Activated CD4-positive, alpha-beta memory T cell treated with anti-CD3 and anti-CD28 coated beads for 36 hours (primary cell): ENCODE measurements around the gene ZNF26. TPM values are rescaled to one million over a fixed set of nuclear protein-coding genes. Genes with fewer than 3 reads are reported as not detected.

ENCODE experiments used
- CTCF ChIA-PET: fragments of 350-600 bp; sonication (Branson Sonifier 250); formaldehyde crosslinking; loops from one replicate; lab custom pipeline; 2021; ENCODE audit warnings: antibody characterized with exemption, inconsistent platforms; lab: Charles Lee
- POLR2A ChIA-PET: fragments of 350-600 bp; sonication (Branson Sonifier 250); formaldehyde crosslinking; loops from one replicate; lab custom pipeline; 2021; ENCODE audit warnings: antibody characterized with exemption; lab: Charles Lee
- DNase-seq: peaks from one replicate; pipeline ENCODE4 v3.0.0-alpha.2; 2020
- H3K27ac Mint-ChIP-seq: one replicate; pipeline ENCODE4 v1.8.0; 2021; ENCODE audit warnings: mixed read lengths
- H3K27me3 Mint-ChIP-seq: one replicate; pipeline ENCODE4 v1.8.0; 2021; ENCODE audit warnings: mixed read lengths
- H3K36me3 Mint-ChIP-seq: one replicate; pipeline ENCODE4 v1.8.0; 2021; ENCODE audit warnings: mixed read lengths
- H3K4me1 Mint-ChIP-seq: one replicate; pipeline ENCODE4 v1.8.0; 2021; ENCODE audit warnings: low read depth, mixed read lengths
- H3K4me3 Mint-ChIP-seq: one replicate; pipeline ENCODE4 v1.8.0; 2021; ENCODE audit warnings: mild to moderate bottlenecking, mixed read lengths
- H3K9me3 Mint-ChIP-seq: one replicate; pipeline ENCODE4 v1.8.0; 2021; ENCODE audit warnings: mixed read lengths
- intact Hi-C: fragments of 100-400 bp; cut with micrococcal nuclease; formaldehyde crosslinking; loops from one replicate; pipeline ENCODE4 v1.15.1; 2023
- total RNA-seq, 2 experiments: library from RNA; stranded (reverse); gene quantifications; one replicate each; pipeline ENCODE4 v1.2.3, GENCODE V29; 2021

The ZNF26 gene
- total RNA-seq, 2 experiments from 2014 or later, result 10.2 to 10.8 TPM

GRCh38 chr12:133037207-133038005, 51.2 kb downstream of the ZNF26 start, which contains the start of gene ZNF84:
Gene ZNF84 (plus strand): TSS chr12:133037509. CDS start chr12:133041468, 3,959 bp downstream.
- intact Hi-C loops, result loop anchor here (1.0 to 2.0 kb wide), 8 partner anchors 43 to 327 kb away; partner anchors contain the start of genes PGAM5, ZNF10, ZNF140 and ZNF26
- peak within 1 kb of the TSS; percentile 93 for H3K4me3 Mint-ChIP-seq
- H3K27me3 Mint-ChIP-seq, result no peaks in the 10 kb centered on the region
- H3K9me3 Mint-ChIP-seq, result peaks cover 65% of the 10 kb centered on the region
- ChIA-PET POLR2A (interaction anchor here (1.4 to 1.8 kb wide), 3 partner anchors 43 to 93 kb away, joined by 4 to 5 read pairs (median 4); partner anchors contain the start of genes ZNF10, ZNF140 and ZNF891), CTCF (interaction anchor here (1.0 to 1.5 kb wide), 2 partner anchors 39 to 144 kb away, joined by 3 read pairs; no protein-coding TSS in a partner anchor)
- peak; percentile 98 for DNase-seq
- peaks cover 7% of the 10 kb centered on the region for H3K4me1 Mint-ChIP-seq
- H3K36me3 Mint-ChIP-seq, result peaks cover 52% of the 10 kb centered on the region
- H3K27ac Mint-ChIP-seq, result peak within 1 kb of the TSS; percentile 93

DNA sequence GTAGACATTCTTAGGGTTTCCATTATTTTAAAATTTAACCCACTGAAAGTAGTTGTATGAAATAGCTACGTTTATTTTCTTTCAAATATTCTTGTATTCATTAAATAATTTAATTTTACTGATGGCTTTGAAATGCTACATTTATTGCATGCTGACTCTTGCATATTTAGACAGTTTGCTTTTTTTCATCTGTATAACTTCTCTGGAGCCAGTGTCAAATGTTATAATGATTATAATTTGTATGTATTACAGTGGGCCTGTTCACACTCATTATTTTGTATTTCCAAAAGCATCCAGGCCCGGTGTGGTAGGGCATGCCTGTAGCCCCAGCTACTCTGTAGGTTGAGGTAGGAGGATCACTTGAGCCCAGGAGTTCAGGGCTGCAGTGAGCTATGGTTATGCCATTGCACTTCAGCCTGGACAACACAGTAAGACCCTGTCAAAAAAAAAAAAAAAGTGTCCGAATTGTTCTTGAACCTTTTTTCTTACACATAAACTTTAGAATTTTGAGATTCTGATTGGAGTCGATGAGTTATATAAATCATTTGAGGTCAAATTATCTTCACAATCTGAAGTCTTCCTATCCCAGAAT, 52.0 kb downstream of the ZNF26 start:
- Mint-ChIP-seq H3K4me3 (peak overlapping the region; percentile 93), H3K4me1 (peaks cover 7% of the 10 kb centered on the region), H3K36me3 (peaks cover 60% of the 10 kb centered on the region), H3K9me3 (peaks cover 70% of the 10 kb centered on the region), H3K27me3 (no peaks in the 10 kb centered on the region), H3K27ac (peak overlapping the region; percentile 93)
- no peak for DNase-seq
- CTCF ChIA-PET, result interaction anchor here (1.5 kb wide), 1 partner anchor 143 kb away, joined by 3 read pairs; no protein-coding TSS in a partner anchor
- POLR2A ChIA-PET, result interaction anchor here (1.4 to 1.8 kb wide), 3 partner anchors 43 to 92 kb away, joined by 4 to 5 read pairs (median 4); partner anchors contain the start of genes ZNF10, ZNF140 and ZNF891
- intact Hi-C loops, result no loop called here

DNA sequence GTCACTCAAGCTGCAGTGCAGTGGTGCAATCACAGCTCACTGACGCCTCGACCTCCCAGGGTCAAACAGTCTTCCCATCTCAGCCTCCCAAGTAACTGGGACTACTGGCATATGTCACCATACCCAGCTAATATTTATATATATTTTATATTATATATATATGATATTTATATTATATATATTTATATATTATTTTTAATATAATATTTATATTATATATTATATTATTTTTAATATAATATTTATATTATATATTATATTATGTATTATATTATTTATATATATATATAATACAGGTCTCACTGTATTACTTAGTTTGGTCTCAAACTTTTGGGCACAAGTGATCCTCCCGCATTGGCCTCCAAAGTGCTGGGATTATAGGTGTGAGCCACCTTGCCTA, 60.5 kb downstream of the ZNF26 start:
- DNase-seq, result no peak
- Mint-ChIP-seq H3K27ac (no peak overlapping the region), H3K4me3 (no peak overlapping the region), H3K9me3 (peaks cover 87% of the 10 kb centered on the region), H3K27me3 (no peaks in the 10 kb centered on the region), H3K4me1 (no peaks in the 10 kb centered on the region), H3K36me3 (peaks cover 95% of the 10 kb centered on the region)
- POLR2A ChIA-PET, result no interaction called here
- intact Hi-C loops, result no loop called here
- CTCF ChIA-PET, result no interaction called here

DNA sequence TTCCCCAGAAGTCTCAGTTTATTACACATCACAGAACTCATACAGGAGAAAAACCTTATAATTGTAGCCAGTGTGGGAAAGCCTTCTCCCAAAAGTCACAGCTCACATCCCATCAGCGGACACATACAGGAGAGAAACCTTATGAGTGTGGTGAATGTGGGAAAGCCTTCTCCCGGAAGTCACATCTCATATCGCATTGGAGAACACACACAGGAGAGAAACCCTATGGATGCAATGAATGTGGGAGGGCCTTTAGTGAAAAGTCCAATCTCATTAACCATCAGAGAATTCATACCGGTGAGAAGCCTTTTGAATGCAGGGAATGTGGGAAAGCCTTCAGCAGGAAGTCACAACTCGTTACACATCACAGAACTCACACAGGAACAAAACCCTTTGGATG, 71.3 kb downstream of the ZNF26 start:
- intact Hi-C loops, result no loop called here
- Mint-ChIP-seq H3K27ac (no peak overlapping the region), H3K4me3 (peak overlapping the region; percentile 4), H3K36me3 (peaks cover 67% of the 10 kb centered on the region), H3K4me1 (no peaks in the 10 kb centered on the region), H3K27me3 (no peaks in the 10 kb centered on the region), H3K9me3 (peaks cover 75% of the 10 kb centered on the region)
- CTCF ChIA-PET, result no interaction called here
- no peak for DNase-seq
- POLR2A ChIA-PET, result no interaction called here

- H3K36me3 Mint-ChIP-seq, result peaks cover 68% of the 10 kb centered on the region
- no peaks in the 10 kb centered on the region for H3K4me1 Mint-ChIP-seq
- peaks cover 76% of the 10 kb centered on the region for H3K9me3 Mint-ChIP-seq
- POLR2A ChIA-PET, result no interaction called here
- no peak overlapping the region for H3K27ac Mint-ChIP-seq
- no peak for DNase-seq
- CTCF ChIA-PET, result no interaction called here
- no peaks in the 10 kb centered on the region for H3K27me3 Mint-ChIP-seq
- H3K4me3 Mint-ChIP-seq, result no peak overlapping the region
- intact Hi-C loops, result no loop called here
These were observed 72.3 kb downstream of the ZNF26 start for GRCh38 chr12:133058203-133059113.

GRCh38 chr12:133061954-133062353, 75.8 kb downstream of the ZNF26 start:
- ChIA-PET POLR2A (no interaction called here), CTCF (no interaction called here)
- Mint-ChIP-seq H3K4me1 (no peaks in the 10 kb centered on the region), H3K27me3 (no peaks in the 10 kb centered on the region), H3K9me3 (peaks cover 90% of the 10 kb centered on the region), H3K27ac (no peak overlapping the region), H3K36me3 (peaks cover 66% of the 10 kb centered on the region), H3K4me3 (no peak overlapping the region)
- DNase-seq, result no peak
- intact Hi-C loops, result no loop called here

DNA sequence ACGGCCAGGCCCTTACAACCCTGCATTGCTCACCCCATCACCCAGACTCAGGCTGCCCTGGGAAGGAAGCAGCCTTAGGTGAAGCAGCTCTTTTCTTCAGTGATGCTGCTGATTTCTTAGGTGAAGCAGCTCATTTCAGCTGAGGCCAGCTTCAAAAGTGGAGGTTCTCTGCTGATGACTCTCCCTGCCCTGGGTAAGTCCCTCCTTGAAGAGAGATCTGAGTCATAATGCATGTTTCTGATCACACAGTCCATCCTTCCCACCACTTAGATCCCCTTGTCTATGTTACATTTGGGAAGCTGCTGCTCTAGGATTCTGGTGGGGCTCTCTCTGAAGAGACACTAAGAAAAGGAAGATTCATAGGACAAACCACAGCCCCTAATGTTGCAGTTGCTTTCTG, 77.4 kb downstream of the ZNF26 start:
- H3K27me3 Mint-ChIP-seq, result no peaks in the 10 kb centered on the region
- DNase-seq, result no peak
- no peak overlapping the region for H3K4me3 Mint-ChIP-seq
- no peak overlapping the region for H3K27ac Mint-ChIP-seq
- ChIA-PET CTCF (no interaction called here), POLR2A (no interaction called here)
- H3K36me3 Mint-ChIP-seq, result peaks cover 56% of the 10 kb centered on the region
- intact Hi-C loops, result no loop called here
- no peaks in the 10 kb centered on the region for H3K4me1 Mint-ChIP-seq
- peaks cover 87% of the 10 kb centered on the region for H3K9me3 Mint-ChIP-seq

GRCh38 chr12:133073836-133074235, 87.7 kb downstream of the ZNF26 start:
- no peak overlapping the region for H3K27ac Mint-ChIP-seq
- DNase-seq, result no peak
- peaks cover 68% of the 10 kb centered on the region for H3K9me3 Mint-ChIP-seq

More at GRCh38 chr12:133073836-133074235, 87.7 kb downstream of the ZNF26 start:
- ChIA-PET POLR2A (no interaction called here), CTCF (no interaction called here)
- Mint-ChIP-seq H3K36me3 (peaks cover 27% of the 10 kb centered on the region), H3K27me3 (no peaks in the 10 kb centered on the region), H3K4me1 (no peaks in the 10 kb centered on the region), H3K4me3 (no peak overlapping the region)
- intact Hi-C loops, result no loop called here

Other genes with a start within 250 kb of the ZNF26 start
- 100 to 1,000 TPM; 112 to 123 TPM for gene ANKLE2, start 224.5 kb upstream of the ZNF26 start, total RNA-seq
- 10 to 100 TPM; 41.7 to 44.2 TPM for gene GOLGA3, start 157.5 kb upstream of the ZNF26 start, total RNA-seq
- 10 to 100 TPM; 41.2 to 42.9 TPM for gene CHFR, start 98.8 kb upstream of the ZNF26 start, total RNA-seq
- gene ZNF605, start 30.1 kb upstream of the ZNF26 start, total RNA-seq, result 1 to 10 TPM; 4.6 to 5.3 TPM
- 10 to 100 TPM; 10.1 to 11.8 TPM for gene ZNF84, start 51.1 kb downstream of the ZNF26 start, total RNA-seq
- 10 to 100 TPM; 11.8 to 14.1 TPM for gene ZNF140, start 94.6 kb downstream of the ZNF26 start, total RNA-seq
- 1 to 10 TPM; 1.1 to 1.2 TPM for gene ZNF891, start 143.9 kb downstream of the ZNF26 start, total RNA-seq
- gene ZNF10, start 144.3 kb downstream of the ZNF26 start, total RNA-seq, result 1 to 10 TPM; 3.7 to 4.1 TPM
- 10 to 100 TPM in 1 of 2 experiments, 1 to 10 TPM in 1; 9.2 to 11.8 TPM for gene ZNF268, start 195.1 kb downstream of the ZNF26 start, total RNA-seq
- not detected for gene ANHX, start 249.5 kb downstream of the ZNF26 start, total RNA-seq